Gastrocnemius medialis (tissue), 4 donors: ENCODE measurements around the gene MAP6D1.

Source experiments
- POLR2A ChIP-seq, 2 donors: fragments of 450-650 bp; IDR thresholded peaks; one replicate each; pipeline ENCODE4 v1.6.1; 2017; ENCODE audit warnings: antibody characterized with exemption in 2 of 2, mild to moderate bottlenecking in 2 of 2, moderate library complexity in 2 of 2
- TF ChIP-seq, protein P1 (sequence below), 5 experiments: fragments of 450-650 bp in 3 of 5; fragments of 200-600 bp in 2 of 5; sonication (generic) in 2 of 5; IDR thresholded peaks in 4 of 5; conservative IDR thresholded peaks in 1 of 5; 1 replicate in 4 of 5; 2 replicates in 1 of 5; pipeline ENCODE4 v1.5.1; 2016 to 2019; ENCODE audit warnings: antibody characterized with exemption in 5 of 5, mild to moderate bottlenecking in 3 of 5, moderate library complexity in 3 of 5

DNA sequence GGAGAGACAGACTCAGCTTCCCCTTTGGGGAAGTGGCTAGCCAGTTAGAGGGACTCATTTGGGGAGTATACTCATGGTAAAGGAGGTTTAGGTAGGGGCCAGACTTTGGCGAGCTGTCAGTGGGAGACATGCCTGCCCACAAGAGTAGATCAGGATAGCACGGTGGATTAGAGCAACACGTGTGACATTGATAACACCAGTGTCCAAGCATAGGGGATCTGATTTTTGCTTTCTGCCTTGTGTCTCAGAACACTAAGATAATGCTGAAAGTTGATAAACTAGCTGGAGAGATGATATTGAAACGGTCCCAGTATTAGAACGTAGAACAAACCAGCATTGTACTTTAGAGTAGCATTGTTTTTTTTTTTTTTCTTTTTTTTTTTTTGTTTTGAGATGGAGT, 25.9 kb downstream of the MAP6D1 start:
- TF ChIP-seq, protein P1, sequence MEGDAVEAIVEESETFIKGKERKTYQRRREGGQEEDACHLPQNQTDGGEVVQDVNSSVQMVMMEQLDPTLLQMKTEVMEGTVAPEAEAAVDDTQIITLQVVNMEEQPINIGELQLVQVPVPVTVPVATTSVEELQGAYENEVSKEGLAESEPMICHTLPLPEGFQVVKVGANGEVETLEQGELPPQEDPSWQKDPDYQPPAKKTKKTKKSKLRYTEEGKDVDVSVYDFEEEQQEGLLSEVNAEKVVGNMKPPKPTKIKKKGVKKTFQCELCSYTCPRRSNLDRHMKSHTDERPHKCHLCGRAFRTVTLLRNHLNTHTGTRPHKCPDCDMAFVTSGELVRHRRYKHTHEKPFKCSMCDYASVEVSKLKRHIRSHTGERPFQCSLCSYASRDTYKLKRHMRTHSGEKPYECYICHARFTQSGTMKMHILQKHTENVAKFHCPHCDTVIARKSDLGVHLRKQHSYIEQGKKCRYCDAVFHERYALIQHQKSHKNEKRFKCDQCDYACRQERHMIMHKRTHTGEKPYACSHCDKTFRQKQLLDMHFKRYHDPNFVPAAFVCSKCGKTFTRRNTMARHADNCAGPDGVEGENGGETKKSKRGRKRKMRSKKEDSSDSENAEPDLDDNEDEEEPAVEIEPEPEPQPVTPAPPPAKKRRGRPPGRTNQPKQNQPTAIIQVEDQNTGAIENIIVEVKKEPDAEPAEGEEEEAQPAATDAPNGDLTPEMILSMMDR (IDR thresholded peaks at IDR 0.05 in 4 of 5, conservative IDR thresholded peaks at IDR 0.05 in 1 of 5): no peak
- no peak for TF ChIP-seq POLR2A (IDR thresholded peaks at IDR 0.05)
